NCI-H1092 (cell line): Measurements from ENCODE around the gene C6orf58.

Experiments used
- DNase-seq: peaks from one replicate; lab custom pipeline; 2025; lab: John Stamatoyannopoulos, UW

C6orf58 gene

DNA sequence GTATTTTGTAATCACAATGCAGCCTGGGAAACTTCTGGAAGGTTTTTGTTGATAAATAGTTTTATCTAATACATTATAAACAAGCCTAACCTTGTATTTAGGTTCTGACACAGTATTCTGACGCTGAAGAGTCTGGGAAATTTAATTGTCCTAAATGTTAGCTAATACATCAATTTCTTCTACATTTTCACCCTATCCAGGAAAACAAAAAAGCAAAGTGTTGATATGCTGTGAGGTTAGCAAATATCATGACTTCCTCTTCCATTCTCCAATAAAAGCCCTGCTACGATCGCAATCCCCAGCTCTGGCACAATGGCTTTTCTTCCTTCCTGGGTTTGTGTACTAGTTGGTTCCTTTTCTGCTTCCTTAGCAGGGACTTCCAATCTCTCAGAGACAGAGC, at the start of gene C6orf58:
Gene C6orf58, plus strand, starts transcription at position 301 of the 400 bp plus-strand sequence. Its CDS starts 12 bp downstream, at position 313.
- DNase-seq = no peak

DNA sequence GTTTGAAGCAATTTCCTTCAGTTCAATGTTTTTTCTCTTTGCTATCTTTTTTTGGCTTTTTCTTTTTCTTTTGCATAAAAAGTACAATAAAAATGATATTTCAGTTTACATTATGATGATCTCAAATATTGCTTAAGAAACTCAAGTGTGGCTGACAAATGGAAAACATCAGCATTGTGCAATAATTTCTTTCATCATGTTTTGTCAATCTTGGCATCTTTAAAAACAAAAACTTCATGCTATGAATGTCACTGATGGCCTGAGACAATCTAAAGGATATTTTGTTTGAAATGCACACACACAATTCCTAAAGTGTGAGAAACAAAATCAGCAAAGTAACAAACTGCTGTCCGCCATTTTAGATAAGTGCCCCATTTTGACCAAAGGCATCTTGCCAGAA, 44.0 kb upstream of the C6orf58 start:
- DNase-seq = no peak

DNA sequence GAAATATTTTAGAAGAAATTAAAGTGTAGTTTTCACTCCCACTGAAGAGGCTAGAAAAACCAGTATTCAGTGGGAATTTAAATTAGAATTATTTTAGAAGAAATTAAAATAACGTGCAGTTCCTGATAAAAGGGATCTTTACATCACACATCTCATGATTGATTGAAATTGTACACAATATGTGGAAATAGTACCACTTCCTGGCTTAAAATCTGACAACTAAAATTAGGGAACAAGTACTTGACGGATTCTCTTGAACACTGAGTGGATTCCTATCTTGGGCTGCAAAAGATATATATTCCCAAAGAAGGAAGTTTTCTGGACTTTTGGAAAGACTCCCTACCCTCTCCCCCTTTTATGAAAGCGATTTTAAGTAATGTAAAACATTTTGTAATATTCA, 43.2 kb upstream of the C6orf58 start:
- DNase-seq = no peak

DNA sequence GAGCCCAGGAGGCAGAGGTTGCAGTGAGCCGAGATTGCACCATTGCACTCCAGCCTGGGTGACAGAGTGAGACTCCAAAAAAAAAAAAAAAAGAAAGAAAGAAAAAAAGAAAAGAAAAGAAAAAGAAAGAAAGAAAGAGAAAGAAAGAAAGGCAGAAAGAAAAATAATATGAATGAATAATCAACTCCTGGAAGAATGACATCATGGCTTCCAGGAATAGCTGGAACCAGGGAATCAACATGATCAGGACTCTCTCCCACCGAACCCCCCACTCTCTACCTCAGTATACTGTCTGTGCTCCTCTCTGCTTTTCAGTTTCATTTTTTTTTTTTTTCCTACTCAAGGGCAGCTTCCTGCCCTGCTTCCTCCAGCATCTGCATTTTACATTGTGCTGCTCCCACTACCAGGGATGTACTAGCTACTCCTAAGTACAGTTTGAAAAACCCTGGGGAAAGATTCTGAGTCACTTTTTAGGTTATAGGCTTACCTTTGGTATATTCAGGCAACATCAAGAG, 38.2 kb upstream of the C6orf58 start:
- no peak for DNase-seq

DNA sequence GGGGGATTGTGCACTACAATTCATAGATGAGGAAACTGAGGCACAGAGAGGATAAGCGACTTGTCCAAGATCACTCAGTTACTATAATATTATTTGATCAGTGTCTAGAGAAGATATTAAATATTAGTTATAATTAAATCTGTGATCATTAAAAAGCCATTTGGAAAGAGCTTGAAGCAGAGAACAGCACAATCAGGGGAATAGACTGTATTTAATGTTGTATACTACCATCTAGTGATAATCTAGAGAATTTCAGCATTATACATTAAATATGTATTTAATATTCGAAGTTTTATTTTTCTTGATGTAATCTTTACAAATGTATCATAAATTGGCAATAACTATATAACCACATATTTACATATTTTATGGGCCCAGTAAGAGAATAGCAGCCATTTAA, 37.7 kb upstream of the C6orf58 start:
- DNase-seq = no peak

DNA sequence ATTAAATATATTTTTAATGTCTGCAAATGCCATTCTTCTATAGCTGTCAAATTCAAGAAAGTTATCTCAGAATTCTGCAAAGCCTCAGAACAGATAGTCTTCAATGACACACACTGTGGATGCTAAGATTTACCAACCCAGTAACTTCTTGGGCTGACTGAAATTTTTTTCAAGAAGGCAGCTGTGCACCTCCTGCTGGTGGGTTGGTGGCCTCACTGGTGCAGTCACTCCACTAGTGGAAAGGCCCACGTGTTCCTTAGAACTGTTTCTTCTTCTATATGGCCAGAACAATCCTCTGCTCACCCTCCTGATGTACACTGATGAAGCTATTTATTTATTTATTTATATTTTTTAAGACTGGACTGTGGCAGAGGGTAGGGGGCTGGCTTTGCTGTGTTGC, 29.8 kb upstream of the C6orf58 start:
- no peak for DNase-seq

DNA sequence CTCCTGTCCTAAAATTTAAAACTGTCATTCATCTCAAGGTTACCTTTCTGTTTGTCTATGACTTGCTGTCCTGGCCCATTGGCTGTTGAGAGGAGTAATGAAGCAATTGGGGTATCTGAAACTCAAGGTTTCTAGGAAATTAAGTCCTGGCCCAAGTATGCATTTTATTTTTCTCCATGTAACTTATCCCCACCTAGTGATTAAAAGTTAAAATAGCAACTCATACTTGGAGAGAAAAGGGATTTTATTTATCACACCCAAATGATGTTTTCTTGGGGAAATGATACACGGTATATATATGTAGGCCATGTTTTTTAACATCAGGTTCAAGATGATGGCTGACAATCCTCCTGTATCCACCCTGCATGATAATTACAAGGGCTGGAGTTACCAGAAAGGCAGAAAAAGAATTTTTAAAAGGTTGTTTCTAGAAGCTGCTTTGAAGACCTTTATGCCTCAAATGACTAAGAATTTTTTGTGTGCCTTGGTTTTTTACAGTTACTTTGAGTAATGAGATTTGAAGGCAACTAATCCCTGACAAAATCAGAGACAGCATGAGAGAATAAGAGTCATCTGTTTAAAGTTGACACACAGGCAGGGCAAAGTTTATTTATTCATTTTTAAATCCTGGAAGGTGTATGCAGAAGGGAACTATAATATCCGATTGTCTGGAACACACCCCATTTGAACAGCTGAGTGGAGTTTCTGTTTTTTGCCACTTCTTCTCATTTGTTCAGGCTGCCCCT, 28.9 kb upstream of the C6orf58 start:
- no peak for DNase-seq

DNA sequence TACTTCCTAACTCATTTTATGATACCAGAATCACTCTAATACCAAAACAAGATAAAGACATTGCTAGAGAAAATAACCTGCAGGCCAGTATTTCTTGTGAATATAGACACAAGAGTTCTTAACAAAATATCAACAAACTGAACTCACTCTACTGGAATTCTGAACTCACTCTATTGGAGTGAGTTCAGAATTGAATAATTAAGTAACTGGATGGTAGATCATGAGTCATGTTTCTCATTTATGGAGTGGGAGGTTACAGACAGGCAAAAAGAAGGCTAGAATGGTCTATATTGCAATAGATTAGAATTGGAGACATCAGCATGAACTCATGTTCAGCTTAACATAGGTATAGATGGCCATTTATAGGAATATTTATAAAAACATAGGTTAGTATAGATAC, 26.6 kb upstream of the C6orf58 start:
- no peak for DNase-seq

DNA sequence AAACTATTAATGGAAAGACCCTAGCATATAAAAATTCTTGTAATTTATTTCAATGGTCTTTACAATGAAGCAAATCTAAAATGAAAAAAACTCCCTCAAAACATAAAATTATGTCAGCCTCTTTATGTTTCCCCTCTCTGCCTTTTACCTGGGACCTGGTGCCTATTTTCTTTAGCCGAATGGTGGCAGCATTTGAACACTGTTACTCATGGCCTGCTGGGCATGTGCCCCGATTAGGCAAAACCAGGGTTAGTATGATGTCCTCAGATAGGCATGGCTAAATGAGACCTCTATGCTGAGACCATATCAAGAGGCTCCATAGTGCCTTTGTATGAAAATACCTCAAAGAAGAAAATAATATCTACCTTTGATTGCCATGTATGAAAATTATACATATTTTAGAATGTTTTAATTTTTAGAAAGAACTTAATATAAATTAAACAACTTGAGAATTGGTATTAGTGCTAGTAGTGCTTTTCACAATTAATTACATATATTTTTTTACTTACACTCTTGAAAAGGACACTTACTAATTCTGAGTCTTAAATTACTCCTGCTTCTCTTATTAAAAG, 22.5 kb upstream of the C6orf58 start:
- DNase-seq = peak; percentile 27

DNA sequence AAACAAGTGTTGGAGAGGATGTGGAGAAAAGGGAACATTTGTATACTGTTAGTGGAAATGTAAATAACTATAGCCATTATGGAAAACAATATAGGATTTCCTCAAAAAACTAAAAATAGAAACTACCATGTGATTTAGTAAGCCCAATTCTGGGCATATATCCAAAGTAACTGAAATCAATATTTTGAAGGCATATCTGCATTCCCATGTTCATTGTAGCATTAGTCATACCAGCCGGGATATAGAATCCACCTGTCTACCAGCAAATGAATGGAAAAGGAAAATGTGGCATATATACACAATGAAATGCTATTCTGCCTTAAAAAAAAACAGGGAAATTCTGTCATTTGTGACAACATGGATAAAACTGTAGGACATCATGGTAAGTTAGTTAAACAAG, 15.3 kb upstream of the C6orf58 start:
- DNase-seq = no peak

DNA sequence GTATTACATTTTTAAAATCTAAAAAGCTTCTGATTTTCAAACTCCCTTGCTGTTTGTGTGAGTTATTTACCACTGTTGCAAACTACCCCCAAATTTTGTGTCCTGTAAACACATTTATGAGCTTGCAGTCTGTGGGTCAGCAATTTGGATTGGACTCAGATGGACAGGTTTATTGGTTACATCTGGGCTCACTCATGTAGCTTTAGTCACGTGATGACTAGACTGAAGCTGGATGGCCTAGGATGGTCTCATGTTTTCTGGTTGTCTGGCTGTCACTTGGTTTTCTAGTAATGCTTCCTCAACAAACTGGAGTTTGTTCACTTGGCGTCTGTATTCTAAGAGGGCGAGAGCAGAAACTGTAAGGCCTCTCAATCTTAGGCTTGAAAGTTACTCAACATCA, 12.2 kb upstream of the C6orf58 start:
- DNase-seq = no peak

DNA sequence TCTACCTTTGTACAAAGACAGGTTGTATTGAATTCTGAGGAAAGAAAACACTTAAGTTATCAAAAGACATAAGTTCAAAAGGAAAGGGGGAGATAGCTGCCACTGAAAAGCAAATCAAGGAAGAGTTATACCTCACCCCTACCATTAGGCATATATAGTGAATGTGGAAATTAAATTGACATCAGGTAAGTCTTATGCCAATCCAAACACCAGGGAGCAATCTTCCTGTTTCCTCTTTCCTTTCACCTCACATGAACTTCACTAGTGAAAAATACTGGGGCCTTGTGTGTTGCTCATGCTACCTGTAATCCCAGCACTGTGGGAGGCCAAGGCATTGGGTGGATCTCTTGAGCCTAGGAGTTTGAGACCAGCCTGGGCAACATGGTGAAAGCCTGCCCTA, 10.9 kb upstream of the C6orf58 start:
- DNase-seq = no peak

DNA sequence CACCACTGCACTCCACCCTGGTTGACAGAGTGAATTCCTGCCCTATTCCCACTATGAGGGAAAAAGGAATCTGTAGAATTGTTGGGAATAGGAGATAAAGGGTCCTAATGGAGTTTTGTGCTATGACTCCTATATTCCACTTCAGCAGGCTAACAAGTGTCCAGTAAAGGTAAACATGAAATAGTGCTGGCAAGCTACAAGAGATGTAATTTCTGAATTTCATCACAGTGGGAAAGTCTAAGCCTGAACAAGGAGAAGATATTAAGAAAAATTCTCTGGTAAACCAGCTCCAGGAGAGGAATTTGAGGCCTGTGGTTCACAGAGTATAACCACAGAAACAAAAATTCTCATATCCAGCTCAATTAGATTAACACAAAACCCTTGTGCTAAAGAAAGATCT, 10.3 kb upstream of the C6orf58 start:
- no peak for DNase-seq

DNA sequence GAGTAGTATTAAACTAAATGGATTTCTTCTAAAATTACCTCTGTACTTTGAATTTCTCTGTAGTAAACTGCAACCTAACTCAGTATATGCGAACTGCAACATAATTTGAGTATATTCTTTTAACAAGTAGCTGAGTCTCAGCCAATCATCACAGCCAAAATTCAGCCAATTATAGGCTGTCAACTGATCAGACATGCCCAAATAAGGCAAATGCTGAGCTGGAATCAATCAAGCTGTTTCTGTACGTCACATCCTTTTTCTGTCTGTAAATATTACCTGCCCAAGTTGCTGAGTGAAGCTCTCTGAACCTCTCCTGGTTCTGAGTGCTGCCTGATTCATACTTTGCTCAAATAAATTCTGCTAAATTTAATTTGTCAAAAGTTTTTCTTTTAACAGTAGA, 9.5 kb upstream of the C6orf58 start:
- no peak for DNase-seq

DNA sequence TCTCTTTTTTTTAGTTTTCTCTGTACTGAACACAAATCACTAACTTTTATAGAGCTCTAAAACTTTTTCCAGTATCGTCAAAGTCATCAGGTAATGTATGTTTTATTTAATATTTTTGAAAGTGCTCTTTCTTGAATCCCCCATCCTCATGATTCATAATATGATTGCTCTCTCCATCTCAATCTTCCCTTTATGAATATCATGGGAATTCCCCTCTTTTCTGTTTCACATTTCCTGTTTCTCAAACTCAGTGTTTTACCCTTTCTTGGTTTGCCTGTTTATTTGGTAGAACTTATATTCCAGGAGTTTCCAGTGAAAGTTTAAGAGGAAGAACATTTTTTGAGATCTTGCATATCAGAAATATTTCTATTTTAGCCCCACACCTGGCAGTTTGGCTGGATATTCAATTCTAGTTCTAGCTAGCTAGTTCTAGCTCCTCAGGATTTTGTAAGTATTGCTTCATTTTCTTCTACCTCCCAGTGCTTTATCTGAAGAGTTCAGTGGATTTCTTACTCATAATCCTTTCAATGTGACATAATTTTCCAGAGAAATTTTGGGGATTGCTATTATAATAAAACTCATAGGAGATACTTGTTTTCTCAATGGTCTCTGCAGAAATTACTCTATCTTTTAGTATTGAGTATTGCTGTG, 6.1 kb upstream of the C6orf58 start:
- DNase-seq = no peak

DNA sequence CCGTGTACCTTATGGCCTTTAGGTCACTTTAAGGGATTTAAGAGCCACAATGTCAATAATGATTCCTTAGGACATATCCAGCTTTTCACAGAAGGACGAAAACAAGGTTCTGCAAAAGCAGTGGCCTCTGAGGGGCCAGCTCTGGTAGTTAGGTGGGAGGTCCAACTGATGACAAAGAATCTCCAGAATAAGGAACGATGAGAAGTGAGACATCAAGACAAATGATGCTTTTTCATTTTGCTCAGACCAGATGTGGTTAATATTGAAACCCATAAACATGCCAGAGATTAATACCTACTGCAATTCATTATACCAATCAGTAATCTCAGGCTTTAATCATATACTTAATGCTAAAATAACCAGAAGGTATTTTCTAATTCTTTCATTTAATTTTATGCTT, 1.9 kb downstream of the C6orf58 start:
- no peak for DNase-seq

DNA sequence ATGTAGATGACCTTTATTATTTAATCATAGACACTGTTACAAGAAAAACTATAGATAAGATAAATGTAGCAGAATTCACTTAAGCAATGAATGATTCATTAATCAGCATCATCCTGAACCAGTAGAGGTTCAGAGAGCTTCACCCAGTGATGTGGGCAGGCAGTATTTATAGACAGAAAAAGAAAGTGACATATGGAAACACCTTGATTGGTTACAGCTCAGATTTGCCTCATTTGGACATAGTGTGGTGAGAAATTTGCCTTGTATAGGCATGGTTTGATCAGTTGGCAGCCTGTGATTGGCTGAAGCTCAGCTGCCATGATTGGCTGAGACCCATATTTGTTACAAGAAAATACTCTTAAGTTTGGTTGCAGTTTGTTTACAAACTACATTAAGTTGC, 4.6 kb downstream of the C6orf58 start:
- DNase-seq = no peak

DNA sequence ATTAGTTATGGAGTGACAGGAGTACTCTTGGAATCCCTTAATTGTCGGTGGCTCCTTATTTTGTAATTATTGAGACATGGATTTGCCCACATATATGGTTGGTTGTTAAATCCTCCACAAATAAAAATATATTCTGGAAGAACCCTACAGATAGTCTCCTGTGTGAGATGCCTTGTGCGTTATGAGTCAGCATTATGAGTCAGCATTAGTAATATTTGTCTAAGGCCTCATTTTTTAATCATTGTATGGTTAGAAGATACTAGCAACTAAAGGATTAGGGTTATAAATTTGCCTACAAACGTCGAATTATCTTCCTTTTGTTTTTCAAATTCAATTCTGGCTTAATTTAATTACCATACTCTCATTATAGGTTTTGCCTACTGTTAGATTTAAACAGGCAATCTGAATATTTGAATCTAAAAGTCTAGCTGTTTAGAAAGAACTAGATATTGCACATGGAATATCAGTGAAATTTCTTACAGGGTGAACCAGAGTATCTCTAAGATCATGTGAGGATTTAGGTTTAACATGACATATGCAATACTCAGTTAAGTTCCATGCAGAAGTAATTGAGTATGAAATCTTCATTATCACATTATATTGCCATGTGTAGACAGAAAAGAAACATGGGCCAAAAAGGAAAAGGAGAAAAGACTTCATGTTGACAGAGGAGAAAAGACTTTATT, 5.9 kb downstream of the C6orf58 start:
- DNase-seq = no peak

DNA sequence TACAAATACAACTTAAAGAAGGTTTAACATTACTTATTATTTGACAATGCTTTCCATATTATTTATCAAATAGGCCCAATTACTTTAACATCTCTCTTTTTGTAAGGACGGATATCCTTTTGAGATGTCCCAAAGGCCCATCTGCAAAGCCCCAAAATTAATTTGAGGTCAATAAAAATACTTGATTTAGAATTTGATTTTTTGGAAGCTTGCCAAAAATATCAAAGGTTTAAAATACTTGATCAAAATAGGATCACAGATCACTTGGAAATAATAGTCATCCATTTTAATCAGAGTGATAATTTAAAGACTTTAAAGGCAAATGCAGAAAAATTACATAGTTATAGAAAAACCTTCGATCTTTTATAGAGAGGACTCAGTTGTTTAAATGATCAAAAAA, 8.1 kb downstream of the C6orf58 start:
- no peak for DNase-seq

DNA sequence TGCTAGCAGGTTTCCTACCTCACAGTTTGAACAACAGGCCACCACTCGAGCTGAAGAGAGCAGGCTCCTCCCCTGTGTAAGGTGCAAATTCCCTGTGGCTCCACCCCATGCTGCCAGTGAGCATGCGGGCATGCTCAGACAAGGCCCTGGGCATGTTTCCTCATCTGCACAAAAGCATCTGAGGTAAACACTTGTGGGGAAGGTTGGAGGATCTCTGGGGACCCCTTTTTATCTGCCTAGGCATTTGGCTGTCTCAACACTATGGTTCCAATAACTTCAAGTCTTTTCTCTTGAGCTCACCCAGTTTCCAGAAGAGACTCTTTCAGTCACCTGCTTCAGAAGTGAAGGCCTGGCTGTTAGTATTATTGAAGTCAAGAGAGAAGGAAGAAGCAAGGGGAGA, 9.4 kb downstream of the C6orf58 start:
- DNase-seq = no peak

DNA sequence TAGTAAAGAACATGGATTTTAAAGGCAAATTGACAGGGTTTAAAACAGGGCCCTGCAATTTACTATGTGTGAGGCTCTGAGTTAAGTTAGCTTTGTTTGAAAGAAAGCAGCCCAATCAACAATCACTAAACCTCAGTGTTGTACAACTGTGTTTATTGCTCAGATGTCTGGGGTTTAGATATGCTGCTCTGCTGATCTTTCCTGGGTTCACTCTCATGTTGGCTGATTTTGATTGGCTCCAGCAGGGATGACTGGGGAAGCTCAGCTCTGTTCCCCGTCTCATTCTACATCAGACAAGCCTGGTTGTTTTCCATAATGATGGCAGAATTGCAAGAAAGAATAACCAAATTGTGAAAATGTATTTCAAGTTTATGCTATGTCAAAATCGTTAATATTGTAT, 10.9 kb downstream of the C6orf58 start:
- DNase-seq = no peak

DNA sequence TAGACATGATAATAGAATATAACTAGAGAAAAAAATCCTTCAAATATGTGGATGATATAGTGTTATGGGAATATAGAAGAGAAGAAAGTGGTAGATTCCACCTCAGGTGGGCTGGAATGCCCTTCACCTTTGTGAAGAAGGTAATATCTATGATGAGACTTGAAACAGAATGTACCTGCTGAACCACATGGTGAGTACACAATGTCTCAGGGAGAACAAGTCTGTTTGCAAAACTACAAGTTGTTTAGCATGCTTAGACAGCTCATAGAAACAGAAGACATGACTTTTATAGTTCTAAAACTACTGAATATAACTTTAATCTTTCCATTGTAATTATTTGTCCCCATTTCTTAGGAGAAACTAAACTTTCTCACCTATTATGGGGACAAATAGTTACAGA, 12.2 kb downstream of the C6orf58 start:
- no peak for DNase-seq

DNA sequence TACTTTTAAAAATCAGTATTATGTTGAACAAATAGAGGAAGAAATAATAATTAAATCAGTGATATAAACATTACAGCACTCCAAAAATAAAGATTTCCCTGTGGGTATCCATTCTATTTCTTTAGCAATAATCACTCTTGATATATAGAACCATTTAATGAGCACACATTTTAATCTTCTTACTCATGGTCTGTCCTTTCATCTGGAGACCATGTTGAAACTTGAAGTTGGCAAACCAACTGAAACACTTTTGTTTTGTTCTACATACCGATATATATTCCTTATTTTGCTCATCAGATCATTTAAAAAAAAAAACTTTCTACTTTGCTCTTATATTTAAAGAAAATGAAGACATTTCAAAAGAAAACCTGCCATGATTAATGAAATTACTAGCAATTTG, 13.4 kb downstream of the C6orf58 start:
- no peak for DNase-seq
